ENCODE data around the gene MEF2D.

Gene MEF2D

GRCh38 chr1:156461781-156462647 is 38.6 kb downstream of the MEF2D start:
- no peaks in the 10 kb centered on the region for H3K9me3 ChIP-seq (ENCODE audit: control insufficient read depth, low read depth, low read length)
- no peak overlapping the region for H3K27ac ChIP-seq (ENCODE audit: low read length)
- H3K4me3 ChIP-seq (ENCODE audit: low read length): no peak overlapping the region
- no peaks in the 10 kb centered on the region for H3K27me3 ChIP-seq (ENCODE audit: control insufficient read depth, insufficient read depth, low read length)
- peaks cover 19% of the 10 kb centered on the region for H3K4me1 ChIP-seq (ENCODE audit: control insufficient read depth, low read depth, low read length)
- no peak overlapping the region for H3K9ac ChIP-seq (ENCODE audit: low read length)
- H3K36me3 ChIP-seq (ENCODE audit: control insufficient read depth, low read depth, low read length): no peaks in the 10 kb centered on the region

GRCh38 chr1:156461109-156461508 is 39.5 kb downstream of the MEF2D start:
- H3K4me1 ChIP-seq (ENCODE audit: control insufficient read depth, low read depth, low read length): peaks cover 21% of the 10 kb centered on the region
- H3K27ac ChIP-seq (ENCODE audit: low read length): no peak overlapping the region
- no peaks in the 10 kb centered on the region for H3K36me3 ChIP-seq (ENCODE audit: control insufficient read depth, low read depth, low read length)

GRCh38 chr1:156460525-156460924 is 40.0 kb downstream of the MEF2D start:
- Histone ChIP-seq H3K36me3 (ENCODE audit: control insufficient read depth, low read depth, low read length) (no peaks in the 10 kb centered on the region), H3K4me1 (ENCODE audit: control insufficient read depth, low read depth, low read length) (peaks cover 22% of the 10 kb centered on the region), H3K27ac (ENCODE audit: low read length) (no peak overlapping the region), H3K4me3 (ENCODE audit: low read length) (no peak overlapping the region), H3K27me3 (ENCODE audit: control insufficient read depth, insufficient read depth, low read length) (no peaks in the 10 kb centered on the region), H3K9ac (ENCODE audit: low read length) (no peak overlapping the region), H3K9me3 (ENCODE audit: control insufficient read depth, low read depth, low read length) (no peaks in the 10 kb centered on the region)

More at GRCh38 chr1:156461109-156461508, 39.5 kb downstream of the MEF2D start:
- no peak overlapping the region for H3K4me3 ChIP-seq (ENCODE audit: low read length)
- H3K9ac ChIP-seq (ENCODE audit: low read length): no peak overlapping the region
- no peaks in the 10 kb centered on the region for H3K9me3 ChIP-seq (ENCODE audit: control insufficient read depth, low read depth, low read length)
- H3K27me3 ChIP-seq (ENCODE audit: control insufficient read depth, insufficient read depth, low read length): no peaks in the 10 kb centered on the region

GRCh38 chr1:156458181-156458503 is 42.4 kb downstream of the MEF2D start:
- Histone ChIP-seq H3K9ac (ENCODE audit: low read length) (no peak overlapping the region), H3K36me3 (ENCODE audit: control insufficient read depth, low read depth, low read length) (no peaks in the 10 kb centered on the region), H3K27ac (ENCODE audit: low read length) (no peak overlapping the region), H3K9me3 (ENCODE audit: control insufficient read depth, low read depth, low read length) (no peaks in the 10 kb centered on the region), H3K4me3 (ENCODE audit: low read length) (no peak overlapping the region), H3K4me1 (ENCODE audit: control insufficient read depth, low read depth, low read length) (peaks cover 9% of the 10 kb centered on the region), H3K27me3 (ENCODE audit: control insufficient read depth, insufficient read depth, low read length) (no peaks in the 10 kb centered on the region)

- no peaks in the 10 kb centered on the region for H3K9me3 ChIP-seq (ENCODE audit: control insufficient read depth, low read depth, low read length)
- no peaks in the 10 kb centered on the region for H3K27me3 ChIP-seq (ENCODE audit: control insufficient read depth, insufficient read depth, low read length)
- peak overlapping the region; percentile 58 for H3K27ac ChIP-seq (ENCODE audit: low read length)
- peak overlapping the region; percentile 80 for H3K4me3 ChIP-seq (ENCODE audit: low read length)
- H3K9ac ChIP-seq (ENCODE audit: low read length): peak overlapping the region; percentile 78
- H3K4me1 ChIP-seq (ENCODE audit: control insufficient read depth, low read depth, low read length): peaks cover 6% of the 10 kb centered on the region
- no peaks in the 10 kb centered on the region for H3K36me3 ChIP-seq (ENCODE audit: control insufficient read depth, low read depth, low read length)
These were observed 43.7 kb downstream of the MEF2D start for GRCh38 chr1:156456625-156457465.

- H3K36me3 ChIP-seq (ENCODE audit: control insufficient read depth, low read depth, low read length): no peaks in the 10 kb centered on the region
- H3K27me3 ChIP-seq (ENCODE audit: control insufficient read depth, insufficient read depth, low read length): no peaks in the 10 kb centered on the region
- H3K4me1 ChIP-seq (ENCODE audit: control insufficient read depth, low read depth, low read length): peaks cover 3% of the 10 kb centered on the region
- H3K9me3 ChIP-seq (ENCODE audit: control insufficient read depth, low read depth, low read length): no peaks in the 10 kb centered on the region
- H3K9ac ChIP-seq (ENCODE audit: low read length): no peak overlapping the region
- H3K4me3 ChIP-seq (ENCODE audit: low read length): no peak overlapping the region
- H3K27ac ChIP-seq (ENCODE audit: low read length): no peak overlapping the region
These were observed 45.2 kb downstream of the MEF2D start for GRCh38 chr1:156455362-156455761.

- Histone ChIP-seq H3K9ac (ENCODE audit: low read length) (no peak overlapping the region), H3K4me1 (ENCODE audit: control insufficient read depth, low read depth, low read length) (peaks cover 3% of the 10 kb centered on the region)
These were observed 47.7 kb downstream of the MEF2D start for GRCh38 chr1:156452907-156453306.

GRCh38 chr1:156451505-156452160 is 48.9 kb downstream of the MEF2D start:
- H3K36me3 ChIP-seq (ENCODE audit: control insufficient read depth, low read depth, low read length): no peaks in the 10 kb centered on the region

More at GRCh38 chr1:156452907-156453306, 47.7 kb downstream of the MEF2D start:
- H3K9me3 ChIP-seq (ENCODE audit: control insufficient read depth, low read depth, low read length): no peaks in the 10 kb centered on the region
- no peaks in the 10 kb centered on the region for H3K36me3 ChIP-seq (ENCODE audit: control insufficient read depth, low read depth, low read length)
- no peak overlapping the region for H3K27ac ChIP-seq (ENCODE audit: low read length)
- no peaks in the 10 kb centered on the region for H3K27me3 ChIP-seq (ENCODE audit: control insufficient read depth, insufficient read depth, low read length)
- H3K4me3 ChIP-seq (ENCODE audit: low read length): no peak overlapping the region

GRCh38 chr1:156448134-156448967 is 52.2 kb downstream of the MEF2D start:
- no peak overlapping the region for H3K4me3 ChIP-seq (ENCODE audit: low read length)
- no peaks in the 10 kb centered on the region for H3K36me3 ChIP-seq (ENCODE audit: control insufficient read depth, low read depth, low read length)
- H3K27me3 ChIP-seq (ENCODE audit: control insufficient read depth, insufficient read depth, low read length): peaks cover 18% of the 10 kb centered on the region
- H3K9me3 ChIP-seq (ENCODE audit: control insufficient read depth, low read depth, low read length): no peaks in the 10 kb centered on the region
- H3K27ac ChIP-seq (ENCODE audit: low read length): no peak overlapping the region
- H3K4me1 ChIP-seq (ENCODE audit: control insufficient read depth, low read depth, low read length): no peaks in the 10 kb centered on the region
- H3K9ac ChIP-seq (ENCODE audit: low read length): no peak overlapping the region

More at GRCh38 chr1:156451505-156452160, 48.9 kb downstream of the MEF2D start:
- Histone ChIP-seq H3K27me3 (ENCODE audit: control insufficient read depth, insufficient read depth, low read length) (no peaks in the 10 kb centered on the region), H3K27ac (ENCODE audit: low read length) (no peak overlapping the region), H3K9ac (ENCODE audit: low read length) (no peak overlapping the region), H3K9me3 (ENCODE audit: control insufficient read depth, low read depth, low read length) (no peaks in the 10 kb centered on the region), H3K4me3 (ENCODE audit: low read length) (no peak overlapping the region), H3K4me1 (ENCODE audit: control insufficient read depth, low read depth, low read length) (peaks cover 3% of the 10 kb centered on the region)

- no peak overlapping the region for H3K4me3 ChIP-seq (ENCODE audit: low read length)
- H3K9me3 ChIP-seq (ENCODE audit: control insufficient read depth, low read depth, low read length): no peaks in the 10 kb centered on the region
- no peaks in the 10 kb centered on the region for H3K4me1 ChIP-seq (ENCODE audit: control insufficient read depth, low read depth, low read length)
- no peak overlapping the region for H3K27ac ChIP-seq (ENCODE audit: low read length)
- H3K36me3 ChIP-seq (ENCODE audit: control insufficient read depth, low read depth, low read length): no peaks in the 10 kb centered on the region
- peaks cover 43% of the 10 kb centered on the region for H3K27me3 ChIP-seq (ENCODE audit: control insufficient read depth, insufficient read depth, low read length)
- no peak overlapping the region for H3K9ac ChIP-seq (ENCODE audit: low read length)
These were observed 54.7 kb downstream of the MEF2D start for GRCh38 chr1:156445789-156446263.
